GM23338 (cell line): ENCODE results near the gene CDK13.

Experiments
- CREB1 ChIP-seq: fragments of 250-450 bp; sonication (Bioruptor Pico); IDR thresholded peaks from 2 replicates; pipeline ENCODE4 v1.5.0; 2020; ENCODE audit warnings: low read depth, mild to moderate bottlenecking, moderate library complexity
- EZH2 ChIP-seq: fragments of 200-600 bp; sonication (generic); IDR thresholded peaks from one replicate; pipeline ENCODE4 v1.8.0; 2017; ENCODE audit warnings: antibody characterized with exemption, mild to moderate bottlenecking, low read depth; ENCODE audit not compliant: unreplicated experiment
- EZH2phosphoT487 ChIP-seq: fragments of 200-600 bp; sonication (generic); IDR thresholded peaks from one replicate; pipeline ENCODE4 v1.8.1; 2018; ENCODE audit warnings: antibody characterized with exemption; ENCODE audit not compliant: unreplicated experiment
- JUNB ChIP-seq: IDR thresholded peaks from one replicate; pipeline ENCODE4 v1.6.1; 2016; ENCODE audit warnings: antibody characterized with exemption; ENCODE audit not compliant: unreplicated experiment
- POLR2AphosphoS5 ChIP-seq: IDR thresholded peaks from 2 replicates; pipeline ENCODE4 v1.6.1; 2016; ENCODE audit warnings: antibody characterized with exemption, low read depth
- ZNF331 ChIP-seq: fragments of 250-450 bp; sonication (Bioruptor Pico); IDR thresholded peaks from 2 replicates; pipeline ENCODE4 v1.5.0; 2020; ENCODE audit warnings: low read depth, mild to moderate bottlenecking, moderate library complexity
- TF ChIP-seq, protein P1 (sequence below), 2 experiments: fragments of 200-600 bp in 1 of 2; sonication (generic) in 1 of 2; conservative IDR thresholded peaks; 2 replicates each; pipeline versions ENCODE4 v1.5.1 to v1.6.1; 2016 to 2017; ENCODE audit warnings: antibody characterized with exemption in 2 of 2, low read depth in 2 of 2, mild to moderate bottlenecking in 2 of 2, moderate library complexity in 1 of 2
- TF ChIP-seq, protein P2 (sequence below): IDR thresholded peaks from 2 replicates; pipeline ENCODE4 v1.6.1; 2016; ENCODE audit warnings: antibody characterized with exemption
- TF ChIP-seq, protein P3 (sequence below): IDR thresholded peaks from one replicate; pipeline ENCODE4 v1.6.1; 2018; ENCODE audit warnings: antibody characterized with exemption; ENCODE audit not compliant: unreplicated experiment

DNA sequence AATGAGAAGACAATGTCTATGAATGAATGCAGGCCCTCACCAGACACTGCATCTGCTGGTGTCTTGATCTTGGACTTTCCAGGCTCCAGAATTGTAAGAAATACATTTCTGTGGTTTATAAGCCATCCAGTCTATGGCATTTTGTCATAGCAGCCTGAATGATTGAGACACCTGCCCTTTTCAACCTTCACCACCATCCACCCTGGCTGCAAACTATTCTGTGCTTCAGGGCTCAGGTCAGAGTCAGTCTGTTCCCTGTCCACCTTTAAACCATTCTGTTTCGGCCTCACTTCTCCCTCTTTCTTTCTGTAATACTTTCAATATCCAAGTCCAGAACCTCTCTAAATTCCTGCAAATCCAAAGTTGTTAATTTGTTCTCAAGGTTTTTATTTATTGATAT lies 15.9 kb upstream of the CDK13 start:
- TF ChIP-seq EZH2 (no peak), EZH2phosphoT487 (no peak), POLR2AphosphoS5 (no peak), JUNB (no peak), CREB1 (no peak), ZNF331 (CRISPR knock-in tag) (no peak)
- TF ChIP-seq, protein P1, sequence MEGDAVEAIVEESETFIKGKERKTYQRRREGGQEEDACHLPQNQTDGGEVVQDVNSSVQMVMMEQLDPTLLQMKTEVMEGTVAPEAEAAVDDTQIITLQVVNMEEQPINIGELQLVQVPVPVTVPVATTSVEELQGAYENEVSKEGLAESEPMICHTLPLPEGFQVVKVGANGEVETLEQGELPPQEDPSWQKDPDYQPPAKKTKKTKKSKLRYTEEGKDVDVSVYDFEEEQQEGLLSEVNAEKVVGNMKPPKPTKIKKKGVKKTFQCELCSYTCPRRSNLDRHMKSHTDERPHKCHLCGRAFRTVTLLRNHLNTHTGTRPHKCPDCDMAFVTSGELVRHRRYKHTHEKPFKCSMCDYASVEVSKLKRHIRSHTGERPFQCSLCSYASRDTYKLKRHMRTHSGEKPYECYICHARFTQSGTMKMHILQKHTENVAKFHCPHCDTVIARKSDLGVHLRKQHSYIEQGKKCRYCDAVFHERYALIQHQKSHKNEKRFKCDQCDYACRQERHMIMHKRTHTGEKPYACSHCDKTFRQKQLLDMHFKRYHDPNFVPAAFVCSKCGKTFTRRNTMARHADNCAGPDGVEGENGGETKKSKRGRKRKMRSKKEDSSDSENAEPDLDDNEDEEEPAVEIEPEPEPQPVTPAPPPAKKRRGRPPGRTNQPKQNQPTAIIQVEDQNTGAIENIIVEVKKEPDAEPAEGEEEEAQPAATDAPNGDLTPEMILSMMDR (conservative IDR thresholded peaks at IDR 0.05; ENCODE audit: low read depth in 2 of 2) = no peak
- TF ChIP-seq, protein P2, sequence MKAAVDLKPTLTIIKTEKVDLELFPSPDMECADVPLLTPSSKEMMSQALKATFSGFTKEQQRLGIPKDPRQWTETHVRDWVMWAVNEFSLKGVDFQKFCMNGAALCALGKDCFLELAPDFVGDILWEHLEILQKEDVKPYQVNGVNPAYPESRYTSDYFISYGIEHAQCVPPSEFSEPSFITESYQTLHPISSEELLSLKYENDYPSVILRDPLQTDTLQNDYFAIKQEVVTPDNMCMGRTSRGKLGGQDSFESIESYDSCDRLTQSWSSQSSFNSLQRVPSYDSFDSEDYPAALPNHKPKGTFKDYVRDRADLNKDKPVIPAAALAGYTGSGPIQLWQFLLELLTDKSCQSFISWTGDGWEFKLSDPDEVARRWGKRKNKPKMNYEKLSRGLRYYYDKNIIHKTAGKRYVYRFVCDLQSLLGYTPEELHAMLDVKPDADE = no peak
- TF ChIP-seq, protein P3, sequence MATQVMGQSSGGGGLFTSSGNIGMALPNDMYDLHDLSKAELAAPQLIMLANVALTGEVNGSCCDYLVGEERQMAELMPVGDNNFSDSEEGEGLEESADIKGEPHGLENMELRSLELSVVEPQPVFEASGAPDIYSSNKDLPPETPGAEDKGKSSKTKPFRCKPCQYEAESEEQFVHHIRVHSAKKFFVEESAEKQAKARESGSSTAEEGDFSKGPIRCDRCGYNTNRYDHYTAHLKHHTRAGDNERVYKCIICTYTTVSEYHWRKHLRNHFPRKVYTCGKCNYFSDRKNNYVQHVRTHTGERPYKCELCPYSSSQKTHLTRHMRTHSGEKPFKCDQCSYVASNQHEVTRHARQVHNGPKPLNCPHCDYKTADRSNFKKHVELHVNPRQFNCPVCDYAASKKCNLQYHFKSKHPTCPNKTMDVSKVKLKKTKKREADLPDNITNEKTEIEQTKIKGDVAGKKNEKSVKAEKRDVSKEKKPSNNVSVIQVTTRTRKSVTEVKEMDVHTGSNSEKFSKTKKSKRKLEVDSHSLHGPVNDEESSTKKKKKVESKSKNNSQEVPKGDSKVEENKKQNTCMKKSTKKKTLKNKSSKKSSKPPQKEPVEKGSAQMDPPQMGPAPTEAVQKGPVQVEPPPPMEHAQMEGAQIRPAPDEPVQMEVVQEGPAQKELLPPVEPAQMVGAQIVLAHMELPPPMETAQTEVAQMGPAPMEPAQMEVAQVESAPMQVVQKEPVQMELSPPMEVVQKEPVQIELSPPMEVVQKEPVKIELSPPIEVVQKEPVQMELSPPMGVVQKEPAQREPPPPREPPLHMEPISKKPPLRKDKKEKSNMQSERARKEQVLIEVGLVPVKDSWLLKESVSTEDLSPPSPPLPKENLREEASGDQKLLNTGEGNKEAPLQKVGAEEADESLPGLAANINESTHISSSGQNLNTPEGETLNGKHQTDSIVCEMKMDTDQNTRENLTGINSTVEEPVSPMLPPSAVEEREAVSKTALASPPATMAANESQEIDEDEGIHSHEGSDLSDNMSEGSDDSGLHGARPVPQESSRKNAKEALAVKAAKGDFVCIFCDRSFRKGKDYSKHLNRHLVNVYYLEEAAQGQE = no peak
